Kidney tubule cell (primary cell): ENCODE data around the gene ATXN2L.
"Not testable (repeated sequence)": the region's sequence is repeated elsewhere in the genome, so short reads cannot be mapped to it uniquely, and the experiment has no call there.

Source experiments
- DNase-seq: peaks from one replicate; pipeline ENCODE4 v3.0.0-alpha.2; 2018; ENCODE audit warnings: low spot score

Gene ATXN2L

GRCh38 chr16:28836761-28837064, 13.9 kb downstream of the ATXN2L start:
- no peak for DNase-seq

GRCh38 chr16:28837672-28838557, 15.1 kb downstream of the ATXN2L start:
- DNase-seq: no peak

- no peak for DNase-seq
Measured at GRCh38 chr16:28838558-28838918, 15.7 kb downstream of the ATXN2L start.

- no peak for DNase-seq
Measured at GRCh38 chr16:28839004-28839639, 16.3 kb downstream of the ATXN2L start.

- no peak for DNase-seq
Measured at GRCh38 chr16:28839899-28840298, 17.1 kb downstream of the ATXN2L start.

- no peak for DNase-seq
Measured at GRCh38 chr16:28842696-28843095, 19.9 kb downstream of the ATXN2L start.

GRCh38 chr16:28843766-28844165, 21.0 kb downstream of the ATXN2L start:
- DNase-seq: no peak

- DNase-seq: no peak
Measured at GRCh38 chr16:28844226-28844885, 21.6 kb downstream of the ATXN2L start.

- DNase-seq: peak; percentile 57
Measured at GRCh38 chr16:28845293-28845692, 22.5 kb downstream of the ATXN2L start.

- no peak for DNase-seq
Measured at GRCh38 chr16:28845761-28846079, 22.9 kb downstream of the ATXN2L start.

- DNase-seq: peak; percentile 99
Measured at GRCh38 chr16:28846080-28846932, 23.5 kb downstream of the ATXN2L start, which contains the start of gene TUFM. Gene TUFM, minus strand, starts transcription at chr16:28846348. Its CDS starts 79 bp downstream, at chr16:28846269.

- peak; percentile 18 for DNase-seq
Measured at GRCh38 chr16:28846933-28847273, 24.1 kb downstream of the ATXN2L start.

- DNase-seq: peak; percentile 57
Measured at GRCh38 chr16:28858421-28858820, 35.6 kb downstream of the ATXN2L start.

GRCh38 chr16:28859326-28859725, 36.5 kb downstream of the ATXN2L start:
- no peak for DNase-seq

GRCh38 chr16:28863929-28864793, 41.4 kb downstream of the ATXN2L start:
- DNase-seq: peak; percentile 20

GRCh38 chr16:28865001-28865688, 42.3 kb downstream of the ATXN2L start:
- no peak for DNase-seq

GRCh38 chr16:28865722-28866453, 43.1 kb downstream of the ATXN2L start:
- DNase-seq: no peak

GRCh38 chr16:28866454-28866804, 43.6 kb downstream of the ATXN2L start:
- DNase-seq: no peak

GRCh38 chr16:28867241-28867640, 44.4 kb downstream of the ATXN2L start:
- DNase-seq: no peak

- DNase-seq: not testable (repeated sequence)
Measured at GRCh38 chr16:28867646-28868045, 44.8 kb downstream of the ATXN2L start.
